Stimulated activated CD8-positive, alpha-beta memory T cell treated with anti-CD3 and anti-CD28 coated beads, Interleukin-7, amount 100 ng/mL, for 1 hour (primary cell): Measurements from ENCODE around the gene ZFAND3.
"Not testable (repeated sequence)": the region's sequence is repeated elsewhere in the genome, so short reads cannot be mapped to it uniquely, and the experiment has no call there.

Experiments
- DNase-seq, 2 donors: peaks; one replicate each; pipeline ENCODE4 v3.0.0-alpha.2; 2020; ENCODE audit warnings: low read depth in 2 of 2

ZFAND3 gene

GRCh38 chr6:38049861-38050397, 230.4 kb downstream of the ZFAND3 start:
- not testable (repeated sequence) for DNase-seq

GRCh38 chr6:38051819-38052434, 232.4 kb downstream of the ZFAND3 start:
- DNase-seq, result no peak

GRCh38 chr6:38054527-38055202, 235.1 kb downstream of the ZFAND3 start:
- no peak for DNase-seq

GRCh38 chr6:38055203-38055589, 235.7 kb downstream of the ZFAND3 start:
- no peak for DNase-seq

- DNase-seq, result no peak
Measured at GRCh38 chr6:38056361-38056760, 236.8 kb downstream of the ZFAND3 start.

- DNase-seq, result no peak
Measured at GRCh38 chr6:38057994-38058393, 238.5 kb downstream of the ZFAND3 start.

- DNase-seq, result no peak
Measured at GRCh38 chr6:38062066-38062465, 242.5 kb downstream of the ZFAND3 start.

GRCh38 chr6:38063973-38064372, 244.4 kb downstream of the ZFAND3 start:
- DNase-seq, result no peak

GRCh38 chr6:38064431-38064830, 244.9 kb downstream of the ZFAND3 start:
- no peak for DNase-seq

GRCh38 chr6:38065734-38066305, 246.3 kb downstream of the ZFAND3 start:
- no peak for DNase-seq

GRCh38 chr6:38067263-38067980, 247.9 kb downstream of the ZFAND3 start:
- DNase-seq, result no peak

- DNase-seq, result no peak
Measured at GRCh38 chr6:38068854-38069590, 249.5 kb downstream of the ZFAND3 start.

- no peak for DNase-seq
Measured at GRCh38 chr6:38077488-38078030, 258.0 kb downstream of the ZFAND3 start.

- DNase-seq, result no peak
Measured at GRCh38 chr6:38078671-38079070, 259.1 kb downstream of the ZFAND3 start.

- DNase-seq, result no peak
Measured at GRCh38 chr6:38079107-38079506, 259.6 kb downstream of the ZFAND3 start.

GRCh38 chr6:38079537-38079936, 260.0 kb downstream of the ZFAND3 start:
- DNase-seq, result no peak

- no peak for DNase-seq
Measured at GRCh38 chr6:38080360-38080759, 260.8 kb downstream of the ZFAND3 start.

- DNase-seq, result no peak
Measured at GRCh38 chr6:38080889-38081288, 261.4 kb downstream of the ZFAND3 start.

- DNase-seq, result no peak
Measured at GRCh38 chr6:38085031-38085430, 265.5 kb downstream of the ZFAND3 start.

GRCh38 chr6:38086346-38086745, 266.8 kb downstream of the ZFAND3 start:
- DNase-seq, result no peak

GRCh38 chr6:38088010-38088409, 268.5 kb downstream of the ZFAND3 start:
- no peak for DNase-seq
